ENCODE measurements around the gene GGCX. TPM values are rescaled to one million over a fixed set of nuclear protein-coding genes. Genes with fewer than 3 reads are reported as not detected.

GGCX gene
- total and polyA plus RNA-seq, 9 of the 15 experiments (the other 6 are each of a cell fraction or from before 2014, with no cell fraction given), result 14.4 to 47.1 (median 28.1) TPM

DNA sequence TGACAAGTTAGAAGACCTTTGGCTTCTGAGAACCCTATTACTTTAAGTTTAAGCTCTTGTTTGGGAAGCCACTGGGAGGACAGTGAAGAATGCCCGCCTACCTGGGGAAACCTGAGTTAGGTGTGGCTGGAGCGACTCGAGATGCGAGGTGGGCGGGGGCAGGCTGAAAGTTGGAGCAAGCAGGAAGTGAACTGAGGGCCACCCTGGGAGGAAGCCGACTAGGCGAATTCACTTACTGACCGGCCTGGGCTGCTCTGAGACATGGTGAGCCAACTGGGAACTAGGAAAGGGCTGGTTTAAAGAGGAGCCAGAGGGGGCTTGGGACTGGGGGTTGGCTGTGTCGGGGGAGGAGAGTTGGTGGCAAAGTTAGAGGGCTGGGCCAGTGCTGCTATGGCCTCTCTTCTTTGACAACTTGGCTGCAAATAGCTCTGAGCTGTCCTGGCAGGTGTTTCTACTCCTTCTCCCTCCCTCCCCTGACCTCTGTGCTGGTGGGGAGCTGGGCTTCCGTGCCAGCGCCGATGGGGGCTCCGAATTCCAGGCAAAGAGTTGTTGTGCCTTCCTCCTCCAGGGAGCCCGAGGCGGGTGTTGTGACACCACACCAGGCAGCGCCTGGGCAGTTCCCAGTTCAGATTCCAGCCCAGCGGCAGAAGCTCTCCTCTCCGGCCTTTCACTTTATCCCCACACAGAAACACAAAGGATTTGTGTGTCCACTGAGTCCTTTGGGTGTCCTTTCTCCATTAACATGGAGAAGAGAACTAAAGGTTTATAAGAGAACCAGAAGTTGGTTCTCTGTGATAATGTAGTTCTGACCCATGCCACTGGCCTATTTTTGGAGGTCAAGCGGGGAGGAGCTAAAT, 16.3 kb upstream of the GGCX start, which contains the start of gene VAMP8 (continued):
- TF ChIP-seq, protein P1, sequence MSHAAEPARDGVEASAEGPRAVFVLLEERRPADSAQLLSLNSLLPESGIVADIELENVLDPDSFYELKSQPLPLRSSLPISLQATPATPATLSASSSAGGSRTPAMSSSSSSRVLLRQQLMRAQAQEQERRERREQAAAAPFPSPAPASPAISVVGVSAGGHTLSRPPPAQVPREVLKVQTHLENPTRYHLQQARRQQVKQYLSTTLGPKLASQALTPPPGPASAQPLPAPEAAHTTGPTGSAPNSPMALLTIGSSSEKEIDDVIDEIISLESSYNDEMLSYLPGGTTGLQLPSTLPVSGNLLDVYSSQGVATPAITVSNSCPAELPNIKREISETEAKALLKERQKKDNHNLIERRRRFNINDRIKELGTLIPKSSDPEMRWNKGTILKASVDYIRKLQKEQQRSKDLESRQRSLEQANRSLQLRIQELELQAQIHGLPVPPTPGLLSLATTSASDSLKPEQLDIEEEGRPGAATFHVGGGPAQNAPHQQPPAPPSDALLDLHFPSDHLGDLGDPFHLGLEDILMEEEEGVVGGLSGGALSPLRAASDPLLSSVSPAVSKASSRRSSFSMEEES (CRISPR knock-in tag; IDR thresholded peaks at IDR 0.05), result no peak
- no peak for TF ChIP-seq THRAP3 (IDR thresholded peaks at IDR 0.05; ENCODE audit: borderline replicate concordance)
- no peak for TF ChIP-seq ZNF696 (CRISPR knock-in tag; conservative IDR thresholded peaks at IDR 0.05)
- no peak for TF ChIP-seq CCAR2 (IDR thresholded peaks at IDR 0.05; ENCODE audit: low read depth, low read length)
- TF ChIP-seq, protein P2, sequence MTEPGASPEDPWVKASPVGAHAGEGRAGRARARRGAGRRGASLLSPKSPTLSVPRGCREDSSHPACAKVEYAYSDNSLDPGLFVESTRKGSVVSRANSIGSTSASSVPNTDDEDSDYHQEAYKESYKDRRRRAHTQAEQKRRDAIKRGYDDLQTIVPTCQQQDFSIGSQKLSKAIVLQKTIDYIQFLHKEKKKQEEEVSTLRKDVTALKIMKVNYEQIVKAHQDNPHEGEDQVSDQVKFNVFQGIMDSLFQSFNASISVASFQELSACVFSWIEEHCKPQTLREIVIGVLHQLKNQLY (CRISPR knock-in tag; conservative IDR thresholded peaks at IDR 0.05), result no peak
- TF ChIP-seq RBM15 (IDR thresholded peaks at IDR 0.05; ENCODE audit: insufficient read depth, low read length), result no peak
- TF ChIP-seq, protein P3, sequence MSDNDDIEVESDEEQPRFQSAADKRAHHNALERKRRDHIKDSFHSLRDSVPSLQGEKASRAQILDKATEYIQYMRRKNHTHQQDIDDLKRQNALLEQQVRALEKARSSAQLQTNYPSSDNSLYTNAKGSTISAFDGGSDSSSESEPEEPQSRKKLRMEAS (CRISPR knock-in tag; IDR thresholded peaks at IDR 0.05), result 0 out of 2 replicates have a peak, but pooled peaks have one; percentile 6
- TF ChIP-seq PPARD (CRISPR knock-in tag; IDR thresholded peaks at IDR 0.05), result no peak
- TF ChIP-seq, protein P4, sequence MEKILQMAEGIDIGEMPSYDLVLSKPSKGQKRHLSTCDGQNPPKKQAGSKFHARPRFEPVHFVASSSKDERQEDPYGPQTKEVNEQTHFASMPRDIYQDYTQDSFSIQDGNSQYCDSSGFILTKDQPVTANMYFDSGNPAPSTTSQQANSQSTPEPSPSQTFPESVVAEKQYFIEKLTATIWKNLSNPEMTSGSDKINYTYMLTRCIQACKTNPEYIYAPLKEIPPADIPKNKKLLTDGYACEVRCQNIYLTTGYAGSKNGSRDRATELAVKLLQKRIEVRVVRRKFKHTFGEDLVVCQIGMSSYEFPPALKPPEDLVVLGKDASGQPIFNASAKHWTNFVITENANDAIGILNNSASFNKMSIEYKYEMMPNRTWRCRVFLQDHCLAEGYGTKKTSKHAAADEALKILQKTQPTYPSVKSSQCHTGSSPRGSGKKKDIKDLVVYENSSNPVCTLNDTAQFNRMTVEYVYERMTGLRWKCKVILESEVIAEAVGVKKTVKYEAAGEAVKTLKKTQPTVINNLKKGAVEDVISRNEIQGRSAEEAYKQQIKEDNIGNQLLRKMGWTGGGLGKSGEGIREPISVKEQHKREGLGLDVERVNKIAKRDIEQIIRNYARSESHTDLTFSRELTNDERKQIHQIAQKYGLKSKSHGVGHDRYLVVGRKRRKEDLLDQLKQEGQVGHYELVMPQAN (IDR thresholded peaks at IDR 0.05; ENCODE audit: borderline replicate concordance), result no peak
- no peak for TF ChIP-seq GATA2 (CRISPR knock-in tag; IDR thresholded peaks at IDR 0.05)
- no peak for TF ChIP-seq FOXJ3 (CRISPR knock-in tag; IDR thresholded peaks at IDR 0.05)
- no peak for TF ChIP-seq ADNP (tag; IDR thresholded peaks at IDR 0.05)
- TF ChIP-seq, protein P5, sequence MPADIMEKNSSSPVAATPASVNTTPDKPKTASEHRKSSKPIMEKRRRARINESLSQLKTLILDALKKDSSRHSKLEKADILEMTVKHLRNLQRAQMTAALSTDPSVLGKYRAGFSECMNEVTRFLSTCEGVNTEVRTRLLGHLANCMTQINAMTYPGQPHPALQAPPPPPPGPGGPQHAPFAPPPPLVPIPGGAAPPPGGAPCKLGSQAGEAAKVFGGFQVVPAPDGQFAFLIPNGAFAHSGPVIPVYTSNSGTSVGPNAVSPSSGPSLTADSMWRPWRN (IDR thresholded peaks at IDR 0.05; ENCODE audit: low read depth), result no peak
- no peak for TF ChIP-seq MAFF (IDR thresholded peaks at IDR 0.05; ENCODE audit: low read length)
- TF ChIP-seq ZEB2 (IDR thresholded peaks at IDR 0.05), result peak; percentile 86
- no peak for TF ChIP-seq ZNF146 (CRISPR knock-in tag; IDR thresholded peaks at IDR 0.05; ENCODE audit: unreplicated experiment)
- no peak for TF ChIP-seq ZNF695 (CRISPR knock-in tag; IDR thresholded peaks at IDR 0.05)
- no peak; the same call in 1 of the 2 replicates for TF ChIP-seq CREM (IDR thresholded peaks at IDR 0.05; ENCODE audit: low read depth)
- no peak for TF ChIP-seq SAP30 (IDR thresholded peaks at IDR 0.05; ENCODE audit: borderline replicate concordance, insufficient read depth, low read depth, low read length, poor library complexity, severe bottlenecking)
- TF ChIP-seq, protein P6, sequence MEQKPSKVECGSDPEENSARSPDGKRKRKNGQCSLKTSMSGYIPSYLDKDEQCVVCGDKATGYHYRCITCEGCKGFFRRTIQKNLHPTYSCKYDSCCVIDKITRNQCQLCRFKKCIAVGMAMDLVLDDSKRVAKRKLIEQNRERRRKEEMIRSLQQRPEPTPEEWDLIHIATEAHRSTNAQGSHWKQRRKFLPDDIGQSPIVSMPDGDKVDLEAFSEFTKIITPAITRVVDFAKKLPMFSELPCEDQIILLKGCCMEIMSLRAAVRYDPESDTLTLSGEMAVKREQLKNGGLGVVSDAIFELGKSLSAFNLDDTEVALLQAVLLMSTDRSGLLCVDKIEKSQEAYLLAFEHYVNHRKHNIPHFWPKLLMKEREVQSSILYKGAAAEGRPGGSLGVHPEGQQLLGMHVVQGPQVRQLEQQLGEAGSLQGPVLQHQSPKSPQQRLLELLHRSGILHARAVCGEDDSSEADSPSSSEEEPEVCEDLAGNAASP (IDR thresholded peaks at IDR 0.05), result no peak
- TF ChIP-seq ZNF12 (CRISPR knock-in tag; IDR thresholded peaks at IDR 0.05), result no peak
- no peak for TF ChIP-seq KLF16 (IDR thresholded peaks at IDR 0.05)

Measured in K562 (cell line).